Measurements from ENCODE around the gene SPOP. TPM values are rescaled to one million over a fixed set of nuclear protein-coding genes. Genes with fewer than 3 reads are reported as not detected.
"Not testable (repeated sequence)": the region's sequence is repeated elsewhere in the genome, so short reads cannot be mapped to it uniquely, and the experiment has no call there.

Gene SPOP
- total RNA-seq, 1 experiment from 2014 or later = 52.3 TPM

- POLR2A ChIA-PET = no interaction called here
- Mint-ChIP-seq H3K36me3 (ENCODE audit: insufficient read depth, unreplicated experiment) (no peaks in the 10 kb centered on the region), H3K4me1 (ENCODE audit: insufficient read depth, unreplicated experiment) (peaks cover 28% of the 10 kb centered on the region), H3K4me3 (ENCODE audit: unreplicated experiment) (peak overlapping the region; percentile 3), H3K27ac (ENCODE audit: low read depth, unreplicated experiment) (no peak overlapping the region), H3K9me3 (ENCODE audit: unreplicated experiment) (no peaks in the 10 kb centered on the region), H3K27me3 (ENCODE audit: insufficient read depth, unreplicated experiment) (peaks cover 11% of the 10 kb centered on the region)
- BruUV-seq (replicated peaks) = no TSS peak
- TF ChIP-seq CTCF (IDR thresholded peaks at IDR 0.05; ENCODE audit: unreplicated experiment) = no peak
- CTCF ChIA-PET = interaction anchor here (0.9 to 9.8 kb wide), 3 partner anchors 19 to 239 kb away, joined by 3 to 165 read pairs (median 5); no protein-coding TSS in a partner anchor
- DNase-seq (ENCODE audit: unreplicated experiment) = no peak
- intact Hi-C loops (cut with micrococcal nuclease) = no loop called here
These were observed 124.1 kb downstream of the SPOP start for GRCh38 chr17:49553676-49554335.

GRCh38 chr17:49552070-49552751, 125.7 kb downstream of the SPOP start:
- POLR2A ChIA-PET = interaction anchor here (0.6 to 0.8 kb wide), 2 partner anchors 116 to 239 kb away, joined by 3 to 4 read pairs; no protein-coding TSS in a partner anchor
- no TSS peak for BruUV-seq (replicated peaks)
- intact Hi-C loops (cut with micrococcal nuclease) = no loop called here
- CTCF ChIA-PET = interaction anchor here (0.5 to 9.8 kb wide), 11 partner anchors 15 to 409 kb away, joined by 3 to 165 read pairs (median 4); partner anchors contain the start of gene NGFR
- TF ChIP-seq CTCF (IDR thresholded peaks at IDR 0.05; ENCODE audit: unreplicated experiment) = no peak
- Mint-ChIP-seq H3K27ac (ENCODE audit: low read depth, unreplicated experiment) (peak overlapping the region; percentile 61), H3K4me3 (ENCODE audit: unreplicated experiment) (no peak overlapping the region), H3K36me3 (ENCODE audit: insufficient read depth, unreplicated experiment) (no peaks in the 10 kb centered on the region), H3K9me3 (ENCODE audit: unreplicated experiment) (no peaks in the 10 kb centered on the region), H3K27me3 (ENCODE audit: insufficient read depth, unreplicated experiment) (peaks cover 3% of the 10 kb centered on the region), H3K4me1 (ENCODE audit: insufficient read depth, unreplicated experiment) (peaks cover 29% of the 10 kb centered on the region)
- DNase-seq (ENCODE audit: unreplicated experiment) = peak; percentile 50

- no peak overlapping the region for H3K4me3 Mint-ChIP-seq (ENCODE audit: unreplicated experiment)
- intact Hi-C loops (cut with micrococcal nuclease) = no loop called here
- H3K27ac Mint-ChIP-seq (ENCODE audit: low read depth, unreplicated experiment) = peak overlapping the region; percentile 61
- H3K27me3 Mint-ChIP-seq (ENCODE audit: insufficient read depth, unreplicated experiment) = no peaks in the 10 kb centered on the region
- BruUV-seq (replicated peaks) = no TSS peak
- no peak for TF ChIP-seq CTCF (IDR thresholded peaks at IDR 0.05; ENCODE audit: unreplicated experiment)
- peaks cover 29% of the 10 kb centered on the region for H3K4me1 Mint-ChIP-seq (ENCODE audit: insufficient read depth, unreplicated experiment)
- no peaks in the 10 kb centered on the region for H3K9me3 Mint-ChIP-seq (ENCODE audit: unreplicated experiment)
- CTCF ChIA-PET = interaction anchor here (0.6 to 9.8 kb wide), 8 partner anchors 16 to 236 kb away, joined by 3 to 165 read pairs (median 4); partner anchors contain the start of gene NGFR
- no peaks in the 10 kb centered on the region for H3K36me3 Mint-ChIP-seq (ENCODE audit: insufficient read depth, unreplicated experiment)
- POLR2A ChIA-PET = interaction anchor here (0.8 kb wide), 1 partner anchor 116 kb away, joined by 4 read pairs; no protein-coding TSS in a partner anchor
- no peak for DNase-seq (ENCODE audit: unreplicated experiment)
These were observed 126.5 kb downstream of the SPOP start for GRCh38 chr17:49551221-49552069.

GRCh38 chr17:49550764-49551163, 127.1 kb downstream of the SPOP start:
- intact Hi-C loops (cut with micrococcal nuclease); DNase-seq (ENCODE audit: unreplicated experiment); H3K4me3 Mint-ChIP-seq (ENCODE audit: unreplicated experiment); H3K27me3 Mint-ChIP-seq (ENCODE audit: insufficient read depth, unreplicated experiment); POLR2A ChIA-PET; H3K9me3 Mint-ChIP-seq (ENCODE audit: unreplicated experiment); BruUV-seq (replicated peaks); H3K27ac Mint-ChIP-seq (ENCODE audit: low read depth, unreplicated experiment); H3K36me3 Mint-ChIP-seq (ENCODE audit: insufficient read depth, unreplicated experiment): not testable (repeated sequence)
- CTCF ChIA-PET = interaction anchor here (0.6 to 9.8 kb wide), 3 partner anchors 36 to 116 kb away, joined by 3 to 165 read pairs (median 12); partner anchors contain the start of gene NGFR
- H3K4me1 Mint-ChIP-seq (ENCODE audit: insufficient read depth, unreplicated experiment) = peaks cover 29% of the 10 kb centered on the region
